ENCODE measurements around the gene PXMP4.
A peak's percentile ranks its signal among the peaks of the same experiment; 100 is the strongest.

The PXMP4 gene

DNA sequence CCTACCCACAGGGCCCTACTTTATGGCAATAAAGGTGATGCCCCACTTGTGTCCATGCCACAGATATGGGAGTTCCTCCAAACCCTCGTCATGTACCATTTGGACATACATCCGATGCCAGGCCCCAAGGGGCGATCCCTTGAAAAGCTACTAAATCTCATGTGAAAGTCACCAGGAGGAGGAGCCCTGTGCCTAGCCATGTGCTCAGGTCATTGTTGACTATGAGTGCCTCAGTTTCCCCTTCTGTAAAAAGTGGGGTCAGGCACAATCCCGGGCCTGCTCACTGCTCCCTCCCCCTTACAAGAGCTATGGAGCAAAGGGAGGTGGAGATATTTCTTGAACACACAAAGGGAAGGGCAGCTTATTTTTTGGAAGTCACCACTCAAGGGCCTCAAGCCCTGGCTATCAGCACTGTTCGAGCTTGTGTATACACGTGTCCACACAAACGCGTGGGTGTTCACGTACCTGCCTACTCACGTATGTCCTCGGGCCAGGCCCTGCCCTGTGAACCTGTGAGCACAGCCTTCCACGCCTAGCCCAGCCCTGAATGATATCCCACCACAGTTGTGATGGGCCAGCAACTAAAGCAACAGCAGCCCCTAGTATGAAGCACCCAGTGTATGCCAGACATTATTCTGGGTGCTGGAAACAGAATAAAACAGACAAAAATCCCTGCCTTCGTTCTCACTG lies 51.5 kb downstream of the PXMP4 start:
- DNase-seq (ENCODE audit: low spot score) = no peak

DNA sequence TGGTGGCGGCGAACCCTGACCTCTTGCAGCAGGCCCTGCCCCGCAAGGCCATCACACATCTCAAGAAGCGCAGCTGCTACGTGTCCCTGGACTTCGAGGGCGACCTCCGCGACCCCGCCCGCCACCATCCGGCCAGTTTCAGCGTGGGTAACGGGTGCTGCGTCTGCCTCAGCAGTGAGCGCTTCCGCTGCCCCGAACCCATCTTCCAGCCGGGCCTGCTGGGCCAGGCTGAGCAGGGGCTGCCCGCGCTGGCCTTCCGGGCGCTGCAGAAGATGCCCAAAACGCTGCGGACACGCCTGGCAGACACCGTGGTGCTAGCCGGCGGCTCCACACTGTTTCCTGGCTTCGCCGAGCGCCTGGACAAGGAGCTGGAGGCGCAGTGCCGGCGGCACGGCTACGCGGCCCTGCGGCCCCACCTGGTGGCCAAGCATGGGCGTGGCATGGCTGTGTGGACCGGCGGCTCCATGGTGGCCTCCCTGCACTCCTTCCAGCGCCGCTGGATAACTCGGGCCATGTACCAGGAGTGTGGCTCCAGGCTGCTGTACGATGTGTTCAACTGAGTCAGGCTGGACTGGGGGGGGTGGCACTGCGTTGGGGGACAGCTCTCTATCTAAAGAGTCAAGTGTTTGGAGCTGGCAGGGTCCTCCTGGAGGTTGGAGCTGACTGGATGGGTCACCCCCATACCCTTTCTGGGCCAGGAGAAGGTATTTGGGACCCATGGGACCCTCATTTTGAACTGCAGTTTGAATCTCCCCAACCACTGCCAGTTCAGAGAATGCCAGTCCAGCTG lies 52.2 kb downstream of the PXMP4 start:
- peak; percentile 79 for DNase-seq (ENCODE audit: low spot score)

DNA sequence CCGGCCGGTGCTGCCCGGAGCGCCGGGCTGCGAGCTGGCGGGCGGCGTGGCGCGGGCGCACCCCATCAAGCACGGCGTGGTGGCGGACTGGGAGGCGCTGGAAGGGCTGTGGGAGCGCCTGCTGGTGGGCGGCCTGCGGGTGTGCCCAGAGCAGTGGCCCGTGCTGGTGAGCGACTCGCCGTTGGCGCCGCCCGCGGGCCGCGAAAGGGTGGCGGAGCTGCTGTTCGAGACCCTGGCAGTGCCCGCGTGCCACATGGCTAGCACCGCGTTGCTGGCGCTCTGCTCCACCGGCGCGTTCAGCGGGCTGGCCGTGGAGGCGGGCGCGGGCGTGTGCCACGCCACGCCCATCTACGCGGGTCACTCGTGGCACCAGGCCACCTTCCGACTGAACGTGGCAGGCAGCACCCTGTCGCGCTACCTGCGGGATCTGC lies 52.9 kb downstream of the PXMP4 start:
- DNase-seq (ENCODE audit: low spot score) = peak; percentile 27

DNA sequence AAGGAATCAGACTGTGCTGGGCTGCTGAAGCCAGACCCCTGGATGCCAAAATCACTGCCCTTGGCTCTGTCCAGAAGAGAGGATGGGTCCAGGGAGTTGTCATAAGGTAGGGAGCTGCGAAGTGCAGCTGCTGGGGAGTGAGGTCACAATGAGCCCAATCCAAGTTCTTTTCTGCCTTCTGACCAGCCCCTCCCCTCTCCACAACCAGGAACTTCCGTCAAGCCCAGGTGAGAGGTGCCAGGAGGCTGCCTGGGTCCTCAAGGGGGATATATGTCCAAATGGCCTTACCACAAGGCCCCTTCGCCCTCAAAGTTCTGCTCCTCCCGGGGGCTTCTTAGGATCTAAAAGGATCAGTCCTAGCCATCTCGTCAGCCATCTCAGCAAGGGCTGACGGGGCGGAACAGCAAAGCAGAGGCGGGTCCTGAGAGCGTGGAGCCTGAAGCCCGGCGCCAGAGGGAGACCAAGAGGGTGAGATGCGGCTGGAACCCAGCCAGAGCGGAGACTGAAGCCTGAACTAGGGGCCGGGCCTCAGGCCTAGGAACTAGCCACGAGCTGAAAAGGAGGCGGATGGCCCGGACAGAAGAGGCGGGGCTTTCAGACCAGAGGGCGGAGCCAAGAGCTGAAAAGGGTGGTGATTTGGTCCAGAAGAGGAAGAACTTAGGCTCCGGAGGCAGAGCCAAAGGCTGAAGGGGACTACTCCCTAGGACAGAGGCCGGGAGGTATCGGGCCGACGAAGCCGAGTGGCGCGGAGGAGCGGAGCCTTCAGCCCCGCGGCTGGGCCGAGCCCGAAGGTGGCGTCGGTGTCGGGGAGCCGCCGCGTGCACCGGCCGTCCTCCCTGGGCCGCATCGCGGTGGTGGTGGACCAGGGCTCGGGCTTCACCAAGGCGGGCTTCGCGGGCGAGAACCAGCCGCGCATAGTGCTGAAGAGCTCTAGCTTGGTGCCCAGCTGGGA lies 53.5 kb downstream of the PXMP4 start, which contains the start of gene ACTL10:
ACTL10 (plus strand) TSS at position 651 of the 952 bp plus-strand sequence. CDS start 555 bp downstream, outside the sequence.
- DNase-seq (ENCODE audit: low spot score) = peak; percentile 27

DNA sequence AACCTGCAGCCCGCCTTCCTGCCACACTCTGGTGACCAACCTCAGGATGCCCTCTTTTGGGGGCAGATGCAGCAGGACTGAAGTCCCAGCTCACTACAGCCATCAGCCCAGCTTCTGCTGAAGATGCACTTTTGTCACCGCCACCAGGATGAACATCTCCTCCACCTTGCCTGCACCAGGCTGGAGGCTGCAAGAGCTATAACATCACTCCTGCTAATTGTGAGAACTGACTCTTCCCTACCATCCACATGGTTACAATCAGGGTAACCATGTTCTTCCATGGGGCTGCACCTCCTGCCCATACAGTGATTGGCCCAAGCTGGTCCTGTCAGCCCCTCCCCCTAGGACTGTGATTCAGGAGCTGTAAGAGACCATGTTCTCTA lies 55.4 kb downstream of the PXMP4 start:
- DNase-seq (ENCODE audit: low spot score) = peak; percentile 25

DNA sequence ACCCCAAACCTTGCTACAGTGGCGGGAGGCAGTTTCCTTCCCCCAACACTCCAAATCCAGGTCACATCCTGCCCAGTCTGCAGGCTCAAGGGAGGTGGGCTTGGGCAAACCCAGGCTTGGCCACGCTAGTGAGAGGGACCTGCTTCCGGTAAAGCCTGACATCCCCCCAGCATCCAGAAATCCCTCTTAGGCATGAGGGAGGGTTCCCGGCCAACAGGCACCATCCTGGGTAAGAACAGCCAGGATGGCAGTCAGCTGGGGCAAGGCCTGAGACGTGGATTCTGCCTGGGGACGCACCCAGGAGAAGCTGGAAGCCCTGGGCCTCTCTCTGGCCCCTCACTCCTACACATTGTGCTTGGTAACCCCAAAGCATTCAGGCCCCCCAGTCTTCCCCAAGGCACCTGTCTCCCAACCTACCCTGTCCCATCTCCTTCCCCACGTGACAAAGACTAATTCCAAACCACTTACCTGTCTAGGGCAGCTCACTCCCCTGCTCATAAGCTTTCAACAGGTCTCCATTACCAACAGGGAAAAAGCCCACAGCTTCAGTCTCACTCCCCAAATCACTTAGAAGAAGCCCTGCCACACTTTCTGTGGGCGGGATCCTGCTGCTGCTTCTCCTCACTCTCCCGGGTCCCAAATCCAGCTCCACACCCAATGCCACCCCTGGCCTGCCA lies 55.9 kb downstream of the PXMP4 start:
- DNase-seq (ENCODE audit: low spot score) = peak; percentile 47

DNA sequence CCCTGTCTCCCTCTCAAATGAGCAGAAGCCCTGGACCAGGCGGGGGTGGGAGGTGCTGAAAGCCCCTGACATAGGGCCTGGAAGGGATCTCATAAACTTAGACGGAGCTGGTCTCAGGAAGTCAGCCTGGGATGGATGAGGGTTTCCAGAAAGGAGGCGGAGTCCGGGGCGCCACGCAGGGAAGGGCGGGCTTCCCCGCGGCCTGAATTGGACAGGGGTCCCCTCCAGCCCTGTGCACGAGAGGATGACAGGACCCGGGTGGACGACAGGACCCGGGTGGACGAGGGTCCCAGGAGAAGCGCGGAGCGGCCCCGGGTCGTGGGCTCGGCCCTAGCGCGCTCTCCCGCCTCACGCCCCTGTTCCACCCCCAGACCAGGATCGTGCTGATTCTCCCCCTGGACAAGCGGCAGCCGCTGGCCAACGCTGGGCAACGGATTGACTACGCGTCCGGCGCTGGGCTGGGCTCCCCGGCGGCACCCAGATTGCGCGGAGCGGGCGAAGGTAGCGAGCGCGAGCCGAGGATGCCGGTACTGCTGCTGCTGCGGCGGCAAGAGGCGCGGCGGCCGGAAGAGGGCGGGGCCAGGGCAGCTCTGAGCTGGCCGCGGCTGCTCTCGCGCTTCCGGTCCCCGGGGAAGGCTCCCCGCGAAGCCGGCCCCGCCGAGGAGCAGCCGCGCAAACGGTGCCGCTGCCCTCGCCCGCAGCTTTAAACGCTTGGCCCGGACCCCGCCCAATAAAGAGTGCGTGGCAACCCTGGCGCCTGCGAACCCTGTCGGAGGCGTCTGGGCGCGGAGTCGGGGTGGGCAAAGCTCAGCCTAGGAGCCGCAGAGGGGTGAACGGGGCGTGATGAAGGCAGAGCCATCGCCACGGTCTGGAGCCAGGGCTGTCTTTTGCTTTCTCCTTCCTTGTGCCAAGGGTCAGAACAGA lies 56.7 kb downstream of the PXMP4 start:
- DNase-seq (ENCODE audit: low spot score) = peak; percentile 96

DNA sequence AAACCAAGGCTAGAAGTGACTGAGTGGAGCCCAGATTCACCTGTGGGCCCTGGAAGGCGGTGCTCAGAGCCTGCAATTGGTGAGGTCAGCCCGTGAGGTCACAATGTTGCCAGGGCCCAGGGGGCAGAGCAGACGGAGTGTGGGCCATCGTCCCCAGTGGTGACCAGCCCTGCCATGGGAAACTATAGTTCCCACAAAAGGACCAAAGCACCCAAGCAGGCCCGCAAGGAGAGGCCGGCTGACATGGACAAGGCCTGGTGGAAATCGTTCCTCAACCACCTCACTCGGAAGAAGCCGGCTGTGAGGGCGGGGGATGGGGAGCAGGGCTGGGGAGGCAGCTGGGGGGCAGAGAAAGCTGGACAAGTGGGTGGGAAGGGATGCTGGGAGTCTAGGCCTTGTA lies 57.9 kb downstream of the PXMP4 start, which contains the start of gene C20orf144:
C20orf144 (plus strand) TSS at position 156 of the 400 bp plus-strand sequence; CDS start at position 175, 19 bp downstream.
- no peak for DNase-seq (ENCODE audit: low spot score)

DNA sequence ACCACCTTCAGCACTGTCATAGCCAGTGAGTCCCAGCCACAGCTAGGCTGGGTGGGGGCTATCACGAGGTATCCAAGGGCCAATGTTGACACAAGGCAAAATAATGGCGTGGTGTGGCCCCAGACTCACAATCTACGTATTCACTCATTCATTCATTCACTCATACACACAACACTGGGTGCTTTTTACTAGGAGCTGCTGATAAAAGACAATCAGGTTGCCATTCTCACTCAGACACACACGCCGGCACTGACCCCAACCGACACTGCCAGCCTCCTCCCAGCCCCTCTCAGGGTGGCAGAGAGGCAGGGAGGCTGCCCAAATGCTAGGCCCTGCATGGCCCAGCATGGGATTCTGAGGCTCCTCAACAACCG lies 59.4 kb downstream of the PXMP4 start:
- DNase-seq (ENCODE audit: low spot score) = no peak

DNA sequence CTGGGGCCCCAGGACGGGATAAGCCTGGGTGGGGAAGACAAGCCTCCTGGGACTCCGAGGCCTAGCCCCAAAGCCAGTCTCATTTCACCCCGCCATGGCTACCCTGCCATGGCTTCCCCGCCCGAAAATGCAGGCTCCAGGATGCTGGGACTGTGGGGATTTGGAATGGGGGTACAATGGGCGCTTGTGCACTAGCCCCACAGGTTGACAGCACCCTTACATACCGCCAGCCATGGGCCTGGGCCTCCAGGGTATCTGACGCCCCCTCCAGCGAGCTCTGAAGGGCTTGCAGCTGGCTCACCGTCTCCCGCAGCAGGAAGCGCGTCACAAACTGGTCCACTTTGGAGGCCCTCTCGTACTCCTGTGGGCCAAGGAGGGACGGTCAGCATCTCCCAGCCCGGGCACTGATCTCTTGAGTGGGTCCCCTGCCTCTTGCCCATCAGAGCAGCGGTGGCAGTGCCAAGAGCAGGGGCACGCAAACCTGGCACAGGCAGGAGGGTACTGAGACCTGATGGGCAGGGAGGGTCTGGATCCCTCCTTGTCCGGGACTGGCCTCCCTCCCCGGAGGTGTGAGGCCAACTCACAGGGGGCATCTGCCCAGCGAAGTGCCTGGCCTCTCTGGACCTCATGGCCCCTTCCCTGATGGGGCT lies 60.0 kb downstream of the PXMP4 start:
- no peak for DNase-seq (ENCODE audit: low spot score)

DNA sequence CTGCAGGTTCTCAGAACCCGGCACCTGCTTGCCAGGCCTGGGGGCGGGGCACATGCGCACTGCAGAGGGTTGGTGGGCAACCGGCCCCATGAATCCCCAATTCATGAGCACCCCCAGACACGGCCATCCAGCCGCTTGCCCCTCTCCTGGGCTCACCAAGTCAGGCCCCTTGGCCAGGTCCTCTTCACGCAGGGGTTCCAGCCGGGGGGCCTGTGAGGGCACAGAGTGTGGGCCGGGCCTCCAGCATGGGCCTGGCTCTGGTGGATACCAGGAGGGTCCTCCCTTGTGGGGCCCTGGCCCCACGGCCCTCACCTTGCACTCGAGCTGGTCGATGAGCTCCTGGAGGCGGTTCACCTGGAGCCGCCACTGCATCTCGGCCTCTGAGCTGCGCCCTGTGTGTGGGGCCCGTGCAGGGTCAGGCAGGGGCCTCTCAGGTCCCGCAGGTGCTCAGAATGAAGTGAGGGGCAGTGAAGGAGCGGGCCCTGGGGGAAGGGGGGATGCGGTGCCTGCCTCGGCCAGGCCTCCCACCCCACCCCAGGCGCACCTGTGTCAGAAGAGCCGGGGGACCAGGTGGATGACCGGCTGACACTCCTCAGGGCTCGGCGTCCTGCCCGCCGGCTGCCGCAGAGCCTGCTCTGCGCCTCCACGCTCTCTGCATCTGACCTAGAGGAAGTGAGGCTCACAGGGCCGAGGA lies 60.6 kb downstream of the PXMP4 start:
- DNase-seq (ENCODE audit: low spot score) = no peak

DNA sequence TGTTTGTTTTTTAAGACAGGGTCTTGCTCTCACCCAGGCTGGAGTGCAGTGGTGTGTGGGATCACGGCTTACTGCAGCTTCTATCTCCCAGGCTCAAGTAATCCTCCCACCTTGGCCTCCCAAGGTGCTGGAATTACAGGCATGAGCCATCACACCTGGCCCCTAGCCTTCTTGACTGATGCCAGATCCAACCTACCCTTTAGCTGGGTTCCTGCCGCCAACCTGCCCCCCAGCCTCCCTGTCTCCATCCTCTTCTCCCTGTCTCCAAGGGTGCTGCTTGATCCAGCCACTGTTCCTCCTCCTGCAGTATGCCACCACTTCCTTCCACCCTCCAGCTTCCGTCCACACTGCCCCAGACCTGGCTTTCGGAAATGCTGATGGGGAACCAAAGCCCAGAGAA lies 61.2 kb downstream of the PXMP4 start:
- no peak for DNase-seq (ENCODE audit: low spot score)

DNA sequence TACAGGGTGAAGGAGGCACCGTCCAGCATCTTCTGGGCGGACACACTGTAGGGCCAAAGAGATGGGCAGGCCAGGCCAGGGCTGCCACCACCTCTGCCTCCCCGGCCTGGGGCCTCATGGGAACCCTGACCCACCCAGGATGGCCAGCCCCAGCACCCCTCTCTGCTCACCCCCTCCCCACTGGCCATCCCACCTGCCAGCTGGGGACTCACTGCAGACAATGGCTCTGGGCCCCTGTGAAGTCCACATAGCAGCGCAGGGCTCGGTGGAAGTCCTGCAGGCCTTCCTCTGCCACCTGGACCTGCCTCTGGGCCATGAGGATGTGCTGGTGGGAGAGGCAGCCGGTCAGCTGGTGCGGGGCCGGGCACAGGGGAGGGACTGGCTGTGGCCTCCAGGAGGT lies 61.6 kb downstream of the PXMP4 start:
- peak; percentile 19 for DNase-seq (ENCODE audit: low spot score)

DNA sequence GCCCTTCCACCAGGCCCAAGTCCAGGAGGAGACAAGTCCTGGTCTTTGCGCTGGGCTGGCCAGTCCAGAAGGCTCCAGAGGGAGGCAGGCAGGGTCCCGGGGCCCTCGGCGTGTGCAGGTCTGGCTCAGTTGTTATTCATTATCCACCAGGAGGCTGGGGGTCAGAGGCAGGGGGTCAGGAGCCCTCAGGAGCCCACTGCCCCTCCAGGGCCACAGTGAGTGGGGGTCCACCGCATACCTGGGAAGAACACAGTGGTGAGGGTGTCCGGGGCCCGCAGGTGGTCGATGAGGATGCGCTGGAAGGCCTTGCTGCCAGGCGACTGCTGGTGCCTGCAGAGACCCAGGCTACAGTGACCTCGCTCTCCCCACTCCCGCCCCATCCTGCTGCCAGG lies 62.4 kb downstream of the PXMP4 start:
- DNase-seq (ENCODE audit: low spot score) = peak; percentile 18

DNA sequence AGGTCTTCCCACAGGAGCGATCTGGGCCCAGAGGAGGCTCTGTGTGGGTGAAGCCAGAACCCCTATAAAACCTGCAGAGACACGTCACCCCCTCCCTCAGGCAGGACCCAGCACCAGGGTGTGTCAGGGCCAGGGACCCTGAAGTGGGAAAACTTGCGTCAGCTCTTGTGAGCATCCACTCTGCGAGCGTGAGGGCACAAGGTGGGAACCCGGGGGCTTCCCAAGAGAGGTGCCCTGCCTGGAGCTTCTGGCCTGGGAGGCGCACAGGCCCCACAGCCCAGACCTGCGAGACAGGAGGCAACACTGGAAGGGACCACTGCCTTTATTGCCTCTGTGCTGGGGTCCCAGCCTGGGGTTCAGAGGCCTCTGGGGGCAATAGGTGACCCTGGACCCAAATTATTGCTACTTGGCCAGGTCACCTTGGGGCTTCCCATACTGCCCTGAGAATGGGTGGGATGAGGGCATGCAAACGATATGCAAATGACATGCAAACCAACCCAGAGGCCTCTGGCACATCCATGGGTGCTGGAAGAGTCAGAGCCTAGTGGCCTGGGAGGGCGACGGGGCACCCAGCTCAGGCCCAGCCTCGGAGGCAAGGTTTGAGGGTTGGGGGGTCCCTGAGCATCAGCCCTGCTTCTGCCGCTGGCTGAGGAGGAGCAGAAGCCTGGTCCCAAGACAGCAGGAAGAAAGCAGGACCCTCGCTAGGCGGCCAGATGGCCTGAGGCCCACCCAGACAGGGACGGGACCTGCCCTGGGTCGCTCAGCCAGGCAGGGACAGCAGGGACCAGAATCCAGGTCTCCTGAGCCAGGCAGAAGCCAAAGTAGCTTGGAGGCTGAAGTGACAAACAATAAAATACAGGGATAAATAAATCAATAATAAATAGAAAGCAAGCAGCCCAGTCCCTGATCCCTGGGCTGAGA lies 63.1 kb downstream of the PXMP4 start:
- peak; percentile 24 for DNase-seq (ENCODE audit: low spot score)

DNA sequence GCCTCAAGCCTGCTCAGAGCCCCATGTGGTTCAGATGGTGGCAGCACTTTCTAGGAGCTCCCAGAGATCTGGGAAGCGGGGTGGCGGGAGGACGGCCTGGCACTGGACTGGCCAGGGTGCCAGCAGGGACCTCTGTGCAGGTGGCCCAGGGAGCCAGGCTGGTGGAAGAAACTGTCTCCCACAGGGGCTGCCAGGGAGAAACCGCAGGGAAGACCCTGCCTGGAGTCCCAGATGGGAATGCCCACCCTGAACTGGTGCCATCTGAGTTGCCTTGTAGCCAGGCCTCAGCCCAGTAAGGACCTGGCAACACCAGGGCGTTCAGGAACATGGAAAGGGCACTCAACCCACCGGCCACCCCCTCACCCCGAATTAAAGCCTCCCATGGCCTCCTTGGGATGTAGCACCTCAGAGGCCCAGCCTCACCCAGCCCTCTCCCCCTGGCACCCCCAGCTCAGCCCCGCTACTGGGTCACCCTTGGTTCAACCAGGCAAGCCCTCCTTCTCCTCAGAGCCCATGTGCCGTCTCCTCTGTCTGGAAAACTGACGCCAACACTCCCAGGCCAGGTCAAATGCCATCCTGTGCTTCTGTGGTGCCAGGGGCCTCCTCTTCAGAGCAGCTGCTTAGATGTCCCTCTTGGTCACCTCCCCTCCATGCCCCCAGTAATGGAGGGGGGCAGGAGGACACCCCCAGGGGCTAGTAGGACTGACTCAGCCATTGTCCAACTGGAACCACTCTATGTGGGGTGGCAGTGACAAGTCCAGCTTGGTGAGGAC lies 63.9 kb downstream of the PXMP4 start:
- DNase-seq (ENCODE audit: low spot score) = peak; percentile 20

DNA sequence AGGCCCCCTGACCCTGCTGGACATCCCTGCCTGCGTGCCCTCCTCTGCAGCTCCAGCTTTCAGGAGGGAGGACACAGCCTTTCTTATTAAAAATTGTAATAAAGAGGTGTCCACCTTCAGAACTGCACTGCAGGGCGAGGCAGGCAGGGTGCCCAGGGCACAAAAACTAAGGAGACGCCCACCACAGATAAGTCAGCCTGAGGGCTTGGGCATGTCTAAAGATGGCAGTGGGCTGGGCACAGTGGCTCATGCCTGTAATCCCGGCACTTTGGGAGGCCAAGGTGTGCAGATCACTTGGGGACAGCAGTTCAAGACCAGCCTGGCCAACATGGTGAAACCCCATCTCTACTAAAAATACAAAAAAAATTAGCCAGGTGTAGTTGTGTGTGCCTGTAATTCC lies 64.9 kb downstream of the PXMP4 start:
- no peak for DNase-seq (ENCODE audit: low spot score)

All from D341Med (cell line).